Mesenchymal stem cell (in vitro differentiated cells and primary cell): Measurements from ENCODE around the gene TSPAN31. TPM values are rescaled to one million over a fixed set of nuclear protein-coding genes. Genes with fewer than 3 reads are reported as not detected.

Experiments used
- DNase-seq: peaks from one replicate; pipeline ENCODE4 v3.0.0-alpha.2; 2013
- H2AFZ ChIP-seq: one replicate; pipeline ENCODE4 v1.6.1; 2013; ENCODE audit warnings: low read depth, mild to moderate bottlenecking, control low read depth, inconsistent platforms, low read length, moderate library complexity
- H2AK5ac ChIP-seq: 2 replicates; pipeline ENCODE4 v1.6.1; 2013; ENCODE audit warnings: low read length, moderate library complexity, mild to moderate bottlenecking, inconsistent platforms; ENCODE audit not compliant: severe bottlenecking
- H2BK120ac ChIP-seq: one replicate; pipeline ENCODE4 v1.6.1; 2013; ENCODE audit warnings: low read depth, mild to moderate bottlenecking, inconsistent platforms, low read length, moderate library complexity
- H2BK12ac ChIP-seq, 2 experiments: one replicate each; pipeline ENCODE4 v1.6.1; 2013; ENCODE audit warnings: inconsistent platforms in 2 of 2, low read length in 2 of 2, mild to moderate bottlenecking in 2 of 2, moderate library complexity in 2 of 2, control low read depth in 1 of 2
- H2BK15ac ChIP-seq: one replicate; pipeline ENCODE4 v1.6.1; 2013; ENCODE audit warnings: mild to moderate bottlenecking, low read depth, inconsistent platforms; ENCODE audit not compliant: poor library complexity, severe bottlenecking
- H2BK5ac ChIP-seq: 2 replicates; pipeline ENCODE4 v1.6.1; 2013; ENCODE audit warnings: low read depth, mild to moderate bottlenecking, low read length, control low read depth, inconsistent platforms; ENCODE audit not compliant: poor library complexity, severe bottlenecking
- H3K14ac ChIP-seq, 2 experiments: one replicate each; pipeline ENCODE4 v1.6.1; 2013; ENCODE audit warnings: inconsistent platforms in 2 of 2, low read length in 2 of 2, control low read depth in 1 of 2, mild to moderate bottlenecking in 1 of 2, moderate library complexity in 1 of 2
- H3K18ac ChIP-seq, 2 experiments: one replicate each; pipeline ENCODE4 v1.6.1; 2013; ENCODE audit warnings: inconsistent platforms in 2 of 2, low read length in 2 of 2, control low read depth in 1 of 2, low read depth in 1 of 2, mild to moderate bottlenecking in 1 of 2
- H3K23ac ChIP-seq, 2 experiments: one replicate each; pipeline ENCODE4 v1.6.1; 2013; ENCODE audit warnings: inconsistent platforms in 2 of 2, low read length in 2 of 2, mild to moderate bottlenecking in 2 of 2, moderate library complexity in 2 of 2, control low read depth in 1 of 2
- H3K27ac ChIP-seq: 2 replicates; pipeline ENCODE4 v1.5.1; 2013; ENCODE audit warnings: mild to moderate bottlenecking, moderate library complexity, low read length, control low read depth, inconsistent platforms; ENCODE audit not compliant: poor library complexity, severe bottlenecking
- H3K27me3 ChIP-seq, 2 experiments: 2 replicates each; pipeline versions ENCODE4 v1.6.1 to v1.7.0; 2013; ENCODE audit warnings: low read length in 2 of 2, mild to moderate bottlenecking in 2 of 2, moderate library complexity in 2 of 2, control low read depth in 1 of 2, inconsistent platforms in 1 of 2; ENCODE audit not compliant: control insufficient read depth in 1 of 2, insufficient read depth in 1 of 2
- H3K36me3 ChIP-seq, 2 experiments: 2 replicates each; pipeline versions ENCODE4 v1.6.1 to v1.7.0; 2013; ENCODE audit warnings: low read length in 2 of 2, control low read depth in 1 of 2, inconsistent platforms in 1 of 2, low read depth in 1 of 2, mild to moderate bottlenecking in 1 of 2; ENCODE audit not compliant: insufficient read depth in 2 of 2, control insufficient read depth in 1 of 2
- H3K4ac ChIP-seq, 2 experiments: one replicate each; pipeline ENCODE4 v1.6.1; 2013; ENCODE audit warnings: inconsistent platforms in 2 of 2, low read length in 2 of 2, mild to moderate bottlenecking in 2 of 2, moderate library complexity in 2 of 2, control low read depth in 1 of 2, low read depth in 1 of 2
- H3K4me1 ChIP-seq: 2 replicates; pipeline ENCODE4 v1.6.1; 2013; ENCODE audit warnings: low read depth, low read length, control low read depth; ENCODE audit not compliant: control insufficient read depth, insufficient read depth
- H3K4me2 ChIP-seq: 2 replicates; pipeline ENCODE4 v1.6.1; 2013; ENCODE audit warnings: low read length, mild to moderate bottlenecking, inconsistent platforms; ENCODE audit not compliant: poor library complexity, severe bottlenecking
- H3K4me3 ChIP-seq, 2 experiments: 2 replicates each; pipeline versions ENCODE4 v1.5.1 to v1.7.0; 2013; ENCODE audit warnings: low read length in 2 of 2, mild to moderate bottlenecking in 2 of 2, control low read depth in 1 of 2, low read depth in 1 of 2; ENCODE audit not compliant: insufficient read depth in 1 of 2
- H3K79me1 ChIP-seq: replicated peaks from 2 replicates; pipeline ENCODE4 v1.6.1; 2013; ENCODE audit warnings: mild to moderate bottlenecking, control low read depth, low read length, inconsistent platforms; ENCODE audit not compliant: poor library complexity, severe bottlenecking
- H3K9ac ChIP-seq: 2 replicates; pipeline ENCODE4 v1.7.0; 2013; ENCODE audit warnings: mild to moderate bottlenecking, low read length, moderate library complexity
- H3K9me3 ChIP-seq: 2 replicates; pipeline ENCODE4 v1.7.0; 2013; ENCODE audit warnings: mild to moderate bottlenecking, low read length; ENCODE audit not compliant: control insufficient read depth
- H4K8ac ChIP-seq: one replicate; pipeline ENCODE4 v1.6.1; 2013; ENCODE audit warnings: inconsistent platforms, mild to moderate bottlenecking, low read length, moderate library complexity
- H4K91ac ChIP-seq: one replicate; pipeline ENCODE4 v1.6.1; 2013; ENCODE audit warnings: mild to moderate bottlenecking, low read length, inconsistent platforms
- WGBS: methylation state at CpG from one replicate; pipeline ENCODE4 v1.1.7; 2013; ENCODE audit warnings: mixed read lengths; 5-methylcytosine and 5-hydroxymethylcytosine counted together
- polyA plus RNA-seq, 2 experiments: library from polyadenylated mRNA; stranded (reverse); fragments of 200-250 nt; gene quantifications; one replicate each; pipeline ENCODE4 v1.2.3, GENCODE V29; 2013

TSPAN31 gene, protein sequence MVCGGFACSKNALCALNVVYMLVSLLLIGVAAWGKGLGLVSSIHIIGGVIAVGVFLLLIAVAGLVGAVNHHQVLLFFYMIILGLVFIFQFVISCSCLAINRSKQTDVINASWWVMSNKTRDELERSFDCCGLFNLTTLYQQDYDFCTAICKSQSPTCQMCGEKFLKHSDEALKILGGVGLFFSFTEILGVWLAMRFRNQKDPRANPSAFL
- polyA plus RNA-seq (2013, experiment 1 of 2) = 22.7 TPM
- polyA plus RNA-seq (2013, experiment 2 of 2) = 23.2 TPM

- peak within 1 kb of the TSS; percentile 98 for H3K9ac ChIP-seq
- H2AK5ac ChIP-seq = peak within 1 kb of the TSS; percentile 81
- peak within 1 kb of the TSS; percentile 36 for H2AFZ ChIP-seq
- peak within 1 kb of the TSS; percentile 79 for H3K4me2 ChIP-seq
- peak within 1 kb of the TSS; percentile 77 to 96 for H3K4me3 ChIP-seq
- H3K79me1 ChIP-seq = peaks cover 11% of the 10 kb centered on the region
- H2BK120ac ChIP-seq = peak within 1 kb of the TSS; percentile 94
- H2BK12ac ChIP-seq = peak within 1 kb of the TSS in 1 of 2 experiments; percentile 61
- peak within 1 kb of the TSS; percentile 93 for H3K27ac ChIP-seq
- H4K91ac ChIP-seq = peak within 1 kb of the TSS; percentile 99
- H3K4me1 ChIP-seq = peaks cover 9% of the 10 kb centered on the region
- H3K18ac ChIP-seq = peak within 1 kb of the TSS; percentile 94 to 97
- H3K4ac ChIP-seq = peak within 1 kb of the TSS; percentile 97 to 98
- peak within 1 kb of the TSS in 1 of 2 experiments; percentile 82 for H3K14ac ChIP-seq
- WGBS = under 1% methylated on average over 20 of the region's 29 CpGs
- no peaks in the 10 kb centered on the region for H3K9me3 ChIP-seq
- peak within 1 kb of the TSS; percentile 68 for H2BK15ac ChIP-seq
- peak within 1 kb of the TSS; percentile 75 for H2BK5ac ChIP-seq
- peaks cover 26 to 27% of the 10 kb centered on the region in 2 experiments for H3K27me3 ChIP-seq
- peak within 1 kb of the TSS in 1 of 2 experiments; percentile 34 for H3K23ac ChIP-seq
- H3K36me3 ChIP-seq = peaks cover 19 to 40% of the 10 kb centered on the region in 2 experiments
- DNase-seq = peak; percentile 99
- peak within 1 kb of the TSS; percentile 100 for H4K8ac ChIP-seq
These were observed at the start of gene TSPAN31 for GRCh38 chr12:57744777-57745484. TSS of gene TSPAN31 (plus strand) at chr12:57745039. CDS start at chr12:57745155, 116 bp downstream.

DNA sequence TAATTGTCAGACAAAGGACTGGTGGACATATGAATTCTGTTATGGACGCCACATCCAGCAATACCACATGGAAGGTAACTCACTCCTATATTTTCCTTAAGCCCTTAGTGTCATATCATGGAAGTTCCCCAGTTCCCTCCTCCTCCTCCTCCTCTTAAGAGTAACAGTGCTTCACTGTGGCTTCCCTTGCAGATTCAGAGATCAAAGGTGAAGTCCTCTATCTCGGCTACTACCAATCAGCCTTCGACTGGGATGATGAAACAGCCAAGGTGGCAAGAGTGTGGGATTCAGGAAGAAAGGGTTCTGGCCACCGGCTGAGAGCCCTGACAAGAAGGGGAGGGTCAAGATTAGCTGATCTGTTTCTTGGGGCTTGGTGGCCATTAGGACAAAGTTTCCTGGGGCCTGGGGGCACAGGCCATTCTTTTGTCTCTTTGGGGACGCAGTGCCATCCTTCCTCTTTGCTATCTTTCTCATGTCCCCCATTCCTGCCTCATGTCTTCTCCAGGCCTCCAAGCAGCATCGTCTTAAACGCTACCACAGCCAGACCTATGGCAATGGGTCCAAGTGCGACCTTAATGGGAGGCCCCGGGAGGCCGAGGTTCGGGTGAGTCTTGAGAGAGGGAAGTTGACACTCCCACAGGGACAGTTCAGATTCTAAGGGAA is 48.9 kb upstream of the TSPAN31 start:
- H3K4me1 ChIP-seq = peaks cover 7% of the 10 kb centered on the region
- H2AK5ac ChIP-seq = no peak overlapping the region
- H3K18ac ChIP-seq = no peak overlapping the region
- no peak overlapping the region for H2BK15ac ChIP-seq
- WGBS = 95% methylated on average over 11 of the region's 11 CpGs
- no peak overlapping the region for H2AFZ ChIP-seq
- no peak overlapping the region for H3K4me3 ChIP-seq
- peaks cover 25% of the 10 kb centered on the region for H3K79me1 ChIP-seq
- H3K4ac ChIP-seq = no peak overlapping the region
- no peak overlapping the region for H3K4me2 ChIP-seq
- no peak overlapping the region for H3K23ac ChIP-seq
- DNase-seq = no peak
- no peak overlapping the region for H2BK12ac ChIP-seq
- peaks cover 25 to 39% of the 10 kb centered on the region in 2 experiments for H3K36me3 ChIP-seq
- H3K27me3 ChIP-seq = no peaks in the 10 kb centered on the region
- H3K9me3 ChIP-seq = peaks cover 3% of the 10 kb centered on the region
- no peak overlapping the region for H2BK120ac ChIP-seq
- no peak overlapping the region for H3K27ac ChIP-seq
- H2BK5ac ChIP-seq = no peak overlapping the region
- H3K9ac ChIP-seq = no peak overlapping the region
- H3K14ac ChIP-seq = no peak overlapping the region
- no peak overlapping the region for H4K8ac ChIP-seq
- H4K91ac ChIP-seq = no peak overlapping the region

DNA sequence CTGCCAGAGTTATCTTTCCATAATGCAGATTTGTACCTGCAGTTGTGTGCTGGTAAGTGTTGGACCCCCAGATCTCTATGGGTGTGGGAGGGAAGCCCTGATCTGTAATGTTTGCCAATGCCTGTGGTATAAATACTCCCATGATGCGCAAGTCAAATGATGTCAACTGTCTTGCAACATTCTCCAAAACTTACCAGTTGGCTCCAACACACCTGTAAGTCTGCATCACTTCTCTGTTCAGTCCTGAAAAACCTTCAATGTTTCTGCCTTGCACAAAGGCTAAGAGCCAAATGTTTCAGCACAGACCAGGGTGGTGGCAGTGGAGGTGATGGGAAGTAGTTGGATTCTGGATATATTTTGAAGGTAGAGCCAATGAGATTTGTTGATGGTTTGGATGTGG is 47.8 kb upstream of the TSPAN31 start:
- no peak overlapping the region for H3K23ac ChIP-seq
- H3K27ac ChIP-seq = no peak overlapping the region
- no peak overlapping the region for H2BK120ac ChIP-seq
- no peak overlapping the region for H4K8ac ChIP-seq
- H3K9me3 ChIP-seq = no peaks in the 10 kb centered on the region
- no peak overlapping the region for H3K18ac ChIP-seq
- H2BK15ac ChIP-seq = no peak overlapping the region
- H3K4ac ChIP-seq = no peak overlapping the region
- peaks cover 25 to 40% of the 10 kb centered on the region in 2 experiments for H3K36me3 ChIP-seq
- 90% methylated on average over 1 of the region's 1 CpG for WGBS
- H2AK5ac ChIP-seq = no peak overlapping the region
- no peak overlapping the region for H2AFZ ChIP-seq
- DNase-seq = no peak
- no peak overlapping the region for H3K9ac ChIP-seq
- no peak overlapping the region for H3K4me3 ChIP-seq
- no peak overlapping the region for H2BK5ac ChIP-seq
- no peak overlapping the region for H4K91ac ChIP-seq
- H3K14ac ChIP-seq = no peak overlapping the region
- peaks cover 25% of the 10 kb centered on the region for H3K79me1 ChIP-seq
- H3K4me1 ChIP-seq = peaks cover 7% of the 10 kb centered on the region
- H2BK12ac ChIP-seq = no peak overlapping the region
- no peak overlapping the region for H3K4me2 ChIP-seq
- H3K27me3 ChIP-seq = no peaks in the 10 kb centered on the region

GRCh38 chr12:57698414-57698813 is 46.4 kb upstream of the TSPAN31 start:
- H2BK15ac ChIP-seq = no peak overlapping the region
- H3K4ac ChIP-seq = no peak overlapping the region
- no peak overlapping the region for H3K9ac ChIP-seq
- H3K36me3 ChIP-seq = peaks cover 29 to 53% of the 10 kb centered on the region in 2 experiments
- H3K14ac ChIP-seq = no peak overlapping the region
- no peak overlapping the region for H4K8ac ChIP-seq
- no peak overlapping the region for H3K4me3 ChIP-seq
- no peak overlapping the region for H2BK12ac ChIP-seq
- no peak for DNase-seq
- peaks cover 5% of the 10 kb centered on the region for H3K4me1 ChIP-seq
- no peak overlapping the region for H3K27ac ChIP-seq
- peaks cover 25% of the 10 kb centered on the region for H3K79me1 ChIP-seq
- no peak overlapping the region for H3K23ac ChIP-seq
- no peak overlapping the region for H4K91ac ChIP-seq
- no peak overlapping the region for H2BK120ac ChIP-seq
- H3K18ac ChIP-seq = no peak overlapping the region
- no peak overlapping the region for H2AK5ac ChIP-seq
- H2AFZ ChIP-seq = no peak overlapping the region
- no peak overlapping the region for H2BK5ac ChIP-seq
- H3K9me3 ChIP-seq = peaks cover 6% of the 10 kb centered on the region
- 96% methylated on average over 3 of the region's 3 CpGs for WGBS
- no peaks in the 10 kb centered on the region for H3K27me3 ChIP-seq
- no peak overlapping the region for H3K4me2 ChIP-seq
